NCI-H1436 (cell line): ENCODE measurements around the gene NLGN3.
A peak's percentile ranks its signal among the peaks of the same experiment; 100 is the strongest.

Source experiments
- DNase-seq: peaks from one replicate; lab custom pipeline; 2025; lab: John Stamatoyannopoulos, UW

Gene NLGN3

DNA sequence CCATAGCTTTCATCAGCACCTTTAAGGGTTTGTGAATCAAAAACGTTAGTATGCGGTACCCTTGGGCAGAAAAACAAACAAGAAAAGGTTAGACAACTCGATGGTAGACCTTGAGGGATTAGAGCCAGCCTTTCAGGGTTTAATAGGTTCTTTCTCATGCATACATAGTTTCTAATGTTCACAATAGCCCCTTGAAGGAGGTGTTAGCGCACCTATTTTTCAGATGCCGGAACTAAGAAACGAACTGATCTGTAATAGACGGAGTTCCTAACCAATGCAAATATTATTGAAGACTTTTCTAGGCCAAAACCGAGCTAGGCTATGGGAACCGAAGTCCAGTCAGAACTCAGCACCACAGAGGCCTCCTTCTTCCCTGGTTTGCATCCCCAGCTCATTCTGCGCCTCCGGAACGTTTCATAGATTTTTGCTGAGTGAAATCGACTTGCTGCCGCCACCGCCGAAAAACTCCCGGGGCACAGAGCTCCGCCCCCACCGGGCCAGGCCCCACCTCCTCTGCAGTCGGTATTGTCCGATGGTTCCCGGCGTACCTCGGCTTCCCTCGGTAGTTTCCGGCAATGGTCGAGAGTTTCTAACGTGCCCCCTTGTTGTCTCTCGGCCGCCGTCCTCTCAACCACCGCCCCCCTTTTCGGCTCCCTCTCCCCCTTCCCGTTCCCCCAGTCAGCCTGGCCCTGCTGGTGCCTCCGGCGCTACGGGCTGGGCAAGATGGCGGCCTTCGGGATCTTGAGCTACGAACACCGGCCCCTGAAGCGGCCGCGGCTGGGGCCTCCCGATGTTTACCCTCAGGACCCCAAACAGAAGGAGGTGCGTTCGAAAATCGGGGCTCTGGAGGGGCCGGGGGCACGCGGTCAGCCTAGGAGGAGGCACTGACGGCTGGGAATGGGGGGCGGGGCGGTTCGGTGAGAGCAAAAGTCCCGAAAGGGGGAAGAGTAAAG lies 26.3 kb upstream of the NLGN3 start, which contains the start of gene MED12:
TSS of gene MED12 (plus strand) at position 565 of the 953 bp plus-strand sequence. CDS start at position 724, 159 bp downstream.
- peak; percentile 85 for DNase-seq

DNA sequence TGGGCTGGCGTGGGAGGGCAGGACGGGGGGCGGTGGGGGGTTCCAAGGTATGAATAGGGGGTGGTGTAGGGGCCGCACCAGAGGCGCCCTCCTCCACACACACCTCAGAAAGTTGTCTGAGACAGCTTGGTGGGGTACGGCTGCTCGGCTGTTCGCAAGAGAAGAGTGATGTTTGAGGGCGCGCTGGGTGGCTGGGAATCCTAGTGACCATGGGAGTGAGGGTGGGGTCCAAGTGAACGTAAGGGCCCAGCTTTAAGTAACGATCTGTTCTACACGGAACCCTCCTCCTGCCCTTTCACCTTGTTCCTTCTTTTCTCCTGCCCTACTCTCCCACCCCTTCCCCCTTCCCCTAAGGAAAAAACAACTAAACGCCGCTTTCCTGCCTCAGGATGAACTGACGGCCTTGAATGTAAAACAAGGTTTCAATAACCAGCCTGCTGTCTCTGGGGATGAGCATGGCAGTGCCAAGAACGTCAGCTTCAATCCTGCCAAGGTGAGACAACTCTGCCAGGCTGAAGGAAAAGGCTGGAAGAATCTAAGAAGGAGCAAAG lies 25.6 kb upstream of the NLGN3 start:
- DNase-seq, result no peak

DNA sequence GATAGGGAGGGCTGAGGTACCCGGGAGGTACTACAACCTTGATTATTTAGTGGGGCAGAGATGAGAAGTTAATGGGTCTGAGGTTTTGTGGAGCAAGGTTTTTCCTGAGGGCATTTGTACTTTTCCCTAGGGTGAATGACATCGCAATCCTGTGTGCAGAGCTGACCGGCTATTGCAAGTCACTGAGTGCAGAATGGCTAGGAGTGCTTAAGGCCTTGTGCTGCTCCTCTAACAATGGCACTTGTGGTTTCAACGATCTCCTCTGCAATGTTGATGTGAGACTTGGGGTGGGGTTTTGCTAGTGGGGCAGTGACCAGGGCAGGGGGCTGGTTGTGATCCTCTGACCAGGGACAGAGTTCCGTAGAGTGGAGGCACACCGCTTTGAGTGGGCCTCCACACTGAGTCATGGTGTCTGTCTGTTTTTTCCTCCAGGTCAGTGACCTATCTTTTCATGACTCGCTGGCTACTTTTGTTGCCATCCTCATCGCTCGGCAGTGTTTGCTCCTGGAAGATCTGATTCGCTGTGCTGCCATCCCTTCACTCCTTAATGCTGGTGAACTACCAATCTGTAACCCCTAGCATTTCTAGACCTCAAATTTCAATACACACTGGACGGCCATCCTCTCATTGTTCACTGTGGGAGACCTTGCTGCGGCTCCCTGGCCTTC lies 16.3 kb upstream of the NLGN3 start:
- DNase-seq, result no peak

DNA sequence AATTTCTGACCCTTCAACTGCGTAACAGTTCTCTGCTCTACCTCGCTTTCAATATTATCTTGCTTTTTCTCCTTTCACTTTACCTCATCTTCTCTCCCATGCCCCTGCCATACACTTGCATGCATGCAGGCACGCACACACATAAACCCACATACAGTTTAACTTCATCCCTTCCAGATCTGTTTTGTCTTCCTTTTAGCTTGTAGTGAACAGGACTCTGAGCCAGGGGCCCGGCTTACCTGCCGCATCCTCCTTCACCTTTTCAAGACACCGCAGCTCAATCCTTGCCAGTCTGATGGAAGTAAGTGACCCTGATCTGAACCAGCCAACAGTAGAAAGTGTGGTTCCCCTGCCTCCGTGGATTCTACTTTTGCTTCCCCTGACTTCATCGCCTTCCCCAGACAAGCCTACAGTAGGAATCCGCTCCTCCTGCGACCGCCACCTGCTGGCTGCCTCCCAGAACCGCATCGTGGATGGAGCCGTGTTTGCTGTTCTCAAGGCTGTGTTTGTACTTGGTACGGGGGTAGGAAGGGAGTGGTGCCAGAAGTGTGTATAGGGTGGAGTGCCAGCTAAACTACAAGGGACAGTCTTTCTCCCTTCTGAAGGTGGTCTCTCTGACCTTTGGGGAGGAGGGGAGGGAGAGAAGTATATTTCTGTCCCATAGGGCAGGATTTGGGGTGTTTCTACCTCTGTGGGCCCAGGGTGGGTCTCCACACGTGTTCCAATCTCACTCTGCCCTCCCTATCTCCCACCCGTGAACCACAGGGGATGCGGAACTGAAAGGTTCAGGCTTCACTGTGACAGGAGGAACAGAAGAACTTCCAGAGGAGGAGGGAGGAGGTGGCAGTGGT lies 15.5 kb upstream of the NLGN3 start:
- peak; percentile 31 for DNase-seq

DNA sequence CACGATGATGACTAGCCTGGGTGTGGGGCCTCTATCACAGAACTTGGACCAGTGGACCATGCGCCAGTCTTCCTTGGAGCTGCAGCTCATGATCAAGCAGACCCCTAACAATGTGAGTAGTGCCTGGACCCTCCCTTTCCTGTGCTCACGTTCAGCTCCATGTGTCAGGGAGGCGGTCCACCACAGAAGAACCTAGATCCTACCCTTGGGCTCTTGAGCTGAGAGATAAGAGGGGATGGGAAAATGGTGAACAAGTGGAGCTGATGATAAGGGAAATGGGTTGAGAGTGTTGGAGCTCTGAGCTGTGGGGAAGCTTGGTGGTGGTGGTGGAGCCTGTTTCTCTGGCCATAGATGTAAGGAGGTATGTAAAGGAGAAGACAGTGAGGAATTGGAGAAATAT lies 13.1 kb upstream of the NLGN3 start:
- no peak for DNase-seq

DNA sequence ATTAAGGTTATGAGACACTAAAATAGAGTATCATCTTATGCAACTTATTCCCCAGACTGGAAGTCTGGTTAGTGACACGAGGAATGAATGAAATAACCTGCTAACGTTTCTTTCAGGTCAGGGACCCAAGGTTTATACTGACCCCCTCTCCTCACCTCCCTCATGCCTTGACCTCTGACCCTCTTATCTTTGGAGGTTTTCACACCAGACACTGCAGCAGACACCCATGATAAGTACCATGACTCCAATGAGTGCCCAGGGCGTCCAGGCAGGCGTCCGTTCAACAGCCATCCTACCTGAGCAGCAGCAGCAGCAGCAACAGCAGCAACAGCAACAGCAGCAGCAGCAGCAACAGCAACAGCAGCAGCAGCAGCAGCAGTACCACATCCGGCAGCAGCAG lies 4.2 kb upstream of the NLGN3 start:
- DNase-seq, result no peak

DNA sequence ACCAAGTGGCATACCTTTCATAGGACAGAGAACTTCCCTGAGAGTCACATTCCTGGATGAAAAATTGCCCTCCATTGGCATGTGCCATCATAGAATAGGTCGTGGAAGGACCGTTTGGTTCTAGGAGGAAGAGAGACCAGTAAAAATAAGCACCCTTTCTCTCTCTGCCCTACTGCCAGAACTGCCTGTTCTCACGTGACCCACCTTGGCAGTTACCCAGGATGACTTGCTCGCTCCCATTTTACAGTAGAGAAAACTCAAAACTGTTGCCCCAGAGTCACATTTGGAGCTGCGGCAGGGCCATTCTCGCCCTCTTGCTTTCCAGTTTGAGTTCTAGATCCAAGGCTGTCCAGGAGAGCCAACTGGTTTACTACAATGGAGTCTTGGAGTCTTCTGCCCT lies 1.1 kb upstream of the NLGN3 start:
- no peak for DNase-seq

DNA sequence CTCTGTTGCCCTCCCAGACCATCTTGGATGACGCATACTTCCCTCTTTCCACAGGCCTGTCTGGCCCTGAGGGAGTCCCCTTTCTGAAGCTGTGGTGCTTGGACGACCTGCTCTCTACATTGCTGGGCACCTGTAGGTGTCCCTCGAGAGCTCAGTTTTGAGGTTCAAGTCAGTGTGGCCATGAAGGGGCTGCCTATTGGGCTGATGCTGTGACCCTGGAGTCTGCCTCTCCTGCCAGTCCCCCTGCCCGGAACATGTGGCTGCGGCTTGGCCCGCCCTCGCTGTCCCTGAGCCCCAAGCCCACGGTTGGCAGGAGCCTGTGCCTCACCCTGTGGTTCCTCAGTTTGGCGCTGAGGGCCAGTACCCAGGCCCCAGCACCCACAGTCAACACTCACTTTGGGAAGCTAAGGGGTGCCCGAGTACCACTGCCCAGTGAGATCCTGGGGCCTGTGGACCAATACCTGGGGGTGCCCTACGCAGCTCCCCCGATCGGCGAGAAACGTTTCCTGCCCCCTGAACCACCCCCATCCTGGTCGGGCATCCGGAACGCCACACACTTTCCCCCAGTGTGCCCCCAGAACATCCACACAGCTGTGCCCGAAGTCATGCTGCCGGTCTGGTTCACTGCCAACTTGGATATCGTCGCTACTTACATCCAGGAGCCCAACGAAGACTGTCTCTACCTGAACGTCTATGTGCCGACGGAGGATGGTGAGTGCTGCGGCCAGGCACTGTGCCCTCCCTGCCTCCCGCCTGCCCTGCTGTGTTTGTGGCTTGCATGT lies 3.0 kb downstream of the NLGN3 start:
- no peak for DNase-seq

DNA sequence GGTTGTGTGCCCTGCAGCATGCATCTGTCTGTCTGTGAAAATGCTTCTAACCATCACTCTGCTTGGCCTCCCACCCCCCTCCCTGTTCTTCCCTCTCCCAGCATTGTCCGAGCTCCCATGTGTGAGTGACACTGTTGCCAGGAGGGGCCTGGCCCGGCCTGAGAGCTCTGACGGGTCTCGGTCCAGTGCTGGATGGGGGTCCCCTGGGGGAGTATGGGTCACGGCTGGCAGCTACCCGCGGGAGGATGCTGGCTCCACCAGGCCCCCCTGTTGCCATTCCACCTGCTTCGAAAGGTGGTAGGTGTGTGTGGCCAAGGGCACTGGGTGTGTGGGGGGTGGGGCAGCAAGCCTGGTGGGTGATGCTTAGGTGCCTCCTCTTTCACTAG lies 3.6 kb downstream of the NLGN3 start:
- DNase-seq, result no peak

DNA sequence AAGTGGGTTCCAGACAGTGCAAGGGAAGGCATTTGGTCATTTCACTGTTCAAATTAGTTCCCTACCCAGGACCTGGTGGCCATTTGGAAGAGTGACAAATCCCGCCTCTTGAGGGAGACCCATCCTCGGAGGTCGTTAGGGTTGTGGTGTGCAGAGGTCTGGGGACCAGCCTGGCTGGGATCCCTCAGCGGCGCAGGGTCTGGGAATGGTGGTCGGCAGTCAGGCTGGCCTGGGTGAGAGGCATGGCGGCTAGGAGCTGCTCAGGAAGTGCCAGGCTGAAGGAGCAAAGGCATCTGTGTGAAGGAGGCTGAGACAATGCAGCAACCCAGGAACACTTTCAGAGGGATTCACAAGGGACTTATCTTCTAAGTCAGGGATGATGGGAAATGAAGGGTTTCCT lies 6.7 kb downstream of the NLGN3 start:
- DNase-seq, result no peak

DNA sequence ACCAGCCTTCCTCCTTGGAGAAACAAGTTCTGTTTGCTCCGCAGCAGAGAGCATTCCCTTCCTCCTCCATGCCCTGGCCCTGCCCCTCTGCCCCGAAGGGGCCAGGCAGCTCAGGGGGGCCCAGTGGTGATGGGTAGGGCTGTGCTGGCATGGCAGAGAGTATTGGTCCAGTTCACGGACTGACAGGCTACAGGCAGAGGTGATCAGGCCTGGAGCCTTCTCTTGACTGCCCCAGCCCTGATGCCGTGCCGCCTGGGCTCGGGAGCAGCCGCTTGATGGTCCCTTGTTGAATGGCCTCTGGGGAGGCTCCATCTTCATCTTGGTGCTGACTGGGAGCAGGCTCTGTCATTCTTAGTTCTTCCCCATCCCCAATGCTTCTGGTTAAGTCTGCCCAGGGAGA lies 9.6 kb downstream of the NLGN3 start:
- no peak for DNase-seq

DNA sequence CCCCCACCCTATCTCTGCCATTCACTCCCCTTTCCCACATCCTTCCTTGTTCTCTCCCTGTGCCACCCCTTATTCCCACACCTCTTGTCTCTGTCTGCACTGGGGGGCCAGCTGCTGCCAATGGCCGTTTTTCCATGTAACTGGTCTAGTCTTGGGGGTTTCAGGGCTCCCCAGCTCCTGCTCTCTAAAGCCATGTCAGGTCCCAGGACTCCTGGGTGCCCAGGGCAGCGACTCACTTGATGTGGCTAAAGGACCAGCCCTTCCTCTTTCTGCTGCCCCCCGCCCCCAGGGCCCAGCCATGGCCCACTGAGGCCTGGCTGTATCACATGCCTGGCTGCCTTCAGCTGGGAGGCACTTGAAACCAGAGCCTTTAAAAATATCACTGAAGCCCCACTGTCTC lies 10.0 kb downstream of the NLGN3 start:
- DNase-seq, result no peak

DNA sequence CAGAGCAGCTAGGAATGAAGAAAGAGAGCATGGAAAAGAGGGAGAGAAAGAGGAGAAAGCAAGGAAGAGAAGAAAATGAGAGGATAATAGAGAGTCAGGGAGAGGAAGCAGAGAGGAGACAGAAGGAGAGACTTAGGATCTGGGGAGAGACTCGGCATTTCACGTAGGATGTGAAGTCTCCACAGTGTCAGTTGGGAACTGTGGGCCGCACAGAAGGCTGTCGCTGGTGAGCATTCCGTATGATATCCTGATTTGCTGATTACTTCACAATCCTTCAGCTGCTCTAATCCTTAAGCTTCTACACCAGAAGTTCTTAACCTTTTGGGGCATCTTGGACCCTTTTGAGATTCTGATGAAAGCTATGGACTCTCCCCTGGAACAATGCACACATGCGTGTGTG lies 14.0 kb downstream of the NLGN3 start:
- DNase-seq, result no peak

DNA sequence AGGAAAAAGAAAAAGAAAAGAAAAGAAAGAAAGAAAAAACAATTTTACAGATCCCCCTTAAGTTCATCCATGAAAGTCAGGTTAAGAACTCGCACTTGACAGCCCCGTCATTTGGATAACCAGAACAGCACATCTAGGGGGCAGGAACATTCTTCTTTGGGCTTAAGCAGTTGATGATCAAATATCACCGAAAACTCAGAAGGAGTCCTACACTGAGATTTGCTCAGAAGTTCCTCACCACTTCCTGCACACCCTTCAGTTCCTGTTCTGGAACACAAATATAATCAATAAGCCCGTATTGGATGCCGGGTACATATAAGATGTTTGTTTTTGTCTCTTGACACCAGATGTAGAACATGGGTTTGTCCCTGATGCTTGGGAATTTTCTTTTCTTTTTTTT lies 14.7 kb downstream of the NLGN3 start:
- DNase-seq, result no peak

DNA sequence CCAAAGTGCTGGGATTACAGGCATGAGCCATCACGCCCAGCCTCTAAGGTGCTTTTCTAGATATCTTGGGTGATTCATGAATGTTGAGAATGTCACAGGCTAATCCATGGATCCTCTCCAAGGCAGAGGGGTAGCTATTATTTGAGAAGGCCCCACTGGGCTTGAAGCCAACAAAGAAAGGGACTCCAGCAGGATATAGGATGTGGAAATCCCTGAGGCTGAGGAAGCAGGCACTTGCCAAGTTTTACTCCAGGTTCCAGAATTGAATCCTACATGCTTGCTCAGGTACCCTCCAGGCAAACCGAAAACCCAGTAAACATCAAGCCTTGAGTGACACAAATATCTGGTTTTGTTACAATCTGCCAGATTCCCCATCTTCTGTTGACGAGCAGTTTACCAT lies 15.8 kb downstream of the NLGN3 start:
- DNase-seq, result no peak

DNA sequence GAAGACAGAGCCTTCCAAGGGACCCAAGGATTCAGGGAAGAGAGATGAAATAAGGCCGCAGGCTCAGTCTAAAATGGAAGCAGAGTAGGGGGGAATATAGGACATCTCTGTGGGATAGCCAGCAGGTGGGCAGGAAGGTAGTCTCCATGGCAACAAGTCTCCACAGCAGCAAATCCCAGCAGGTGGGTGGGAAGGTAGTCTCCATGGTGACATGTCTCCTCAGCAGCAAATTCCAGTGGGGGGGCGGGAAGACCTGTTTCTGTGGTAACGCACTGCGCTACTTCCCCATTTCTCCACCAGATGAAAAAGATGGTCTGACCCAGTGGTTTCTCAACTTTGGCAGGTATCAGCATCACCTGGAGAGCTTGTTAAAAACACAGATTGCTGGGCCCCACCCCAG lies 18.3 kb downstream of the NLGN3 start:
- DNase-seq, result peak; percentile 3

DNA sequence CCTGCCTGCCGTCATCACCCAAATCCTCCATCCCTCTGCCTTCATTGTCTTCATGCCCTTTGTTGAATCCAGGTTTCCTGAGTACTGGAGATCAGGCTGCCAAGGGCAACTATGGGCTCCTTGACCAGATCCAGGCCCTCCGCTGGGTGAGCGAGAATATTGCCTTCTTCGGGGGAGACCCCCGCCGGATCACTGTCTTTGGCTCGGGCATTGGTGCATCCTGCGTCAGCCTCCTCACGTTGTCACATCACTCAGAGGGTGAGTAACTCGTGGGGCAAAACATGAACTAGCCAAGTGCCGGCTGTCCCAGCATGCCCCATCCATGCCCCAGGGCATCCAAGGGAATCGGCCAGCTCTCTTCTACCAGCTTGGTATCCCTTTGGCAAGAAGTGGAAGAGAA lies 19.4 kb downstream of the NLGN3 start:
- no peak for DNase-seq

DNA sequence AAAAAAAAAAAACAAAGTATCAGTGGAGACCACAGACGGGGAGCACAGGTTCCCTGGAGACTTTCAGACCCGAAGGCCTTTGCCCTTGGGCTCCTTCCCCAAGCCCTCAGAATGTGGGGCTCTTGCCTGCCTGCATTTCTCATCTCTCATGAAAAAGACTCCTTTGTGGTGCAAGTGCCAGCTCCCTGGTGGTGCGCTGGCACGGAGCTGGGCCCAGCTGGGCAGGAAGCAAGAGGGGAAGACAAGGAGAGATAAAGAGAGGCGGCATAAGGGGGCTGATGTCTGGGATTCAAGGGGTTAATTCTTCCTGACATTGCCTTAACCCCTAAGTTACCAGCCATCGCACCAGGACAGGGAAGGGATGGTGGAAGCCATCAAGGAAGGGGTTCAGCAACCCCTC lies 21.8 kb downstream of the NLGN3 start:
- DNase-seq, result no peak

DNA sequence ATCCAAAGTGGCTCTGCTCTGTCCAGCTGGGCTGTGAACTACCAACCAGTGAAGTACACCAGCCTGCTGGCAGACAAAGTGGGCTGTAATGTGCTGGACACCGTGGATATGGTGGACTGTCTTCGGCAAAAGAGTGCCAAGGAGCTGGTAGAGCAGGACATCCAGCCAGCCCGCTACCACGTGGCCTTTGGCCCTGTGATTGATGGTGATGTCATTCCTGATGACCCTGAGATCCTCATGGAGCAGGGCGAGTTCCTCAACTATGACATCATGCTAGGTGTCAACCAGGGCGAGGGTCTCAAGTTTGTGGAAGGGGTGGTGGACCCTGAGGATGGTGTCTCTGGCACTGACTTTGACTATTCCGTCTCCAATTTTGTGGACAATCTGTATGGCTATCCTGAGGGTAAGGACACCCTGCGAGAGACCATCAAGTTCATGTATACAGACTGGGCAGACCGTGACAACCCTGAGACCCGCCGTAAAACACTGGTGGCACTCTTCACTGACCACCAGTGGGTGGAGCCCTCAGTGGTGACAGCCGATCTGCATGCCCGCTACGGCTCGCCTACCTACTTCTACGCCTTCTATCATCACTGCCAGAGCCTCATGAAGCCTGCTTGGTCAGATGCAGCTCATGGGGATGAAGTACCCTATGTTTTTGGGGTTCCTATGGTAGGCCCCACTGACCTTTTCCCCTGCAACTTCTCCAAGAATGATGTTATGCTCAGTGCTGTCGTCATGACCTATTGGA lies 22.6 kb downstream of the NLGN3 start:
- DNase-seq, result no peak

DNA sequence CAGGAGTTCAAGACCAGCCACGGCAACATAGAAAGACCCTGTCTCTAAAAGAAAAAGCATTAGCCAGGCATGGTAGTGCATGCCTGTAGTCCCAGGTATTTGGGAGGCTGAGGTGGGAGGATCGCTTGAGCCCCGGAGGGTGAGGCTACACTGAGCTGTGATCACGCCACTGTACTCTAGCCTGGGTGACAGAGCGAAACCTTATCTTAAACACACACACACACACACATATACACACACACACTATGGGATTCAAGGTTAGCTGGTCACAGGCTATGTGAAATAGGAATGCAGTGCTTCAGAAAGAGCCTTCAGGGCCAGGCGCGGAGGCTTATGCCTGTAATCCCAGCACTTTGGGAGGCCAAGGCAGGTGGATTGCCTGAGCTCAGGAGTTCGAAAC lies 23.5 kb downstream of the NLGN3 start:
- no peak for DNase-seq

DNA sequence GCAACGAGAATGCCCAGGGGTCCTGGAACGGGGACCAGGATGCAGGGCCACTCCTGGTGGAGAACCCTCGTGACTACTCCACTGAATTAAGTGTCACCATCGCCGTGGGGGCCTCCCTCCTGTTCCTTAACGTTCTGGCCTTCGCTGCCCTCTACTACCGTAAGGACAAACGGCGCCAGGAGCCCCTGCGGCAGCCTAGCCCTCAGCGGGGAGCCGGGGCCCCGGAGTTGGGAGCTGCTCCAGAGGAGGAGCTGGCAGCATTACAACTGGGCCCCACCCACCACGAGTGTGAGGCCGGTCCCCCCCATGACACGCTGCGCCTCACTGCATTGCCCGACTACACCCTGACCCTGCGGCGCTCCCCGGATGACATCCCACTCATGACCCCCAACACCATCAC lies 24.9 kb downstream of the NLGN3 start:
- no peak for DNase-seq
